ENCODE measurements around the gene ATG14.
A peak's percentile ranks its signal among the peaks of the same experiment; 100 is the strongest.
"Not testable (repeated sequence)": the region's sequence is repeated elsewhere in the genome, so short reads cannot be mapped to it uniquely, and the experiment has no call there.

ATG14 gene, protein sequence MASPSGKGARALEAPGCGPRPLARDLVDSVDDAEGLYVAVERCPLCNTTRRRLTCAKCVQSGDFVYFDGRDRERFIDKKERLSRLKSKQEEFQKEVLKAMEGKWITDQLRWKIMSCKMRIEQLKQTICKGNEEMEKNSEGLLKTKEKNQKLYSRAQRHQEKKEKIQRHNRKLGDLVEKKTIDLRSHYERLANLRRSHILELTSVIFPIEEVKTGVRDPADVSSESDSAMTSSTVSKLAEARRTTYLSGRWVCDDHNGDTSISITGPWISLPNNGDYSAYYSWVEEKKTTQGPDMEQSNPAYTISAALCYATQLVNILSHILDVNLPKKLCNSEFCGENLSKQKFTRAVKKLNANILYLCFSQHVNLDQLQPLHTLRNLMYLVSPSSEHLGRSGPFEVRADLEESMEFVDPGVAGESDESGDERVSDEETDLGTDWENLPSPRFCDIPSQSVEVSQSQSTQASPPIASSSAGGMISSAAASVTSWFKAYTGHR

DNA sequence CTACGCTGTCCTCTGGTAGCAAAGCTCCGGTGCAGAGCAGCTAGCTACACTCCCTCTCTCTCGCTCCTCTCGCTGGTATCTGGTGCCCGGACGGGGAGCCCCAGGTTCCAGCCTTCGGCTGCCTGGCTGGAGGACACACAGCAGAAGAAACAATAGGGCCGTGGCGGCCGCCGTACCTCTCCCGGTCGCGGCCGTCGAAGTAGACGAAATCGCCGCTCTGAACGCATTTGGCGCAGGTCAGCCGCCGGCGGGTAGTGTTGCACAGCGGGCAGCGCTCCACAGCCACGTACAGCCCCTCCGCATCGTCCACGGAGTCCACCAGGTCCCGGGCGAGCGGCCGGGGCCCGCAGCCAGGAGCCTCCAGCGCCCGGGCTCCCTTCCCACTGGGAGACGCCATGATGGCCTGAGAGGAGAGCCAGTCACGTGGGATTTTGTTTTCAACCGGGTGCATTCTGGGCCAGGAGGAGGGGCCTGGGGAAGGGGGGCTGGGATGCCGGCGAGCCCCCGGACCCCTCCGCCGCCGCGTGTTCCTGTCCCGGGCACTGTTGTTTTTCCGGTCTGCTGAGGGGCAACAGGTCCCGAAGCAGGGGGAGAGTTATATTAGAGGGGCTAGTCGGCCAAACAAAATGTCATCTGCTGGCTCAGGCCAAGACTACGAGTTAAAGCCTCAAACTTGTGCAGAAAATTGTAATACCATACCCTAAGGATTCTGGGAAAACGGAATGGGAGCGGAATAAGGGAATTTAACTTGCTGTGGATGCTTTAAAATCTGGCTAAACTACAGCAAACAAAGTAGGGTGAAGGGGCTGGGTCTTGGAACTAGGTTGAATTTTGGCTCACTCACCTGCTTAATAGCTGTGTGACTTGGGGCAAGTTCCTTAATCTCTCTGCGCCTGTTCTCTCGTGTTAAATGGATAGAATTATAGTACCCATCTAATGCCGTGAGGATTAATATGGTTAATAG is at the start of gene ATG14:
Gene ATG14, minus strand, starts transcription at position 405 of the 964 bp plus-strand sequence. Its CDS starts 8 bp downstream, at position 397.
- DNase-seq (ENCODE audit: low read depth in 2 of 2, low spot score in 1 of 2) = peak; percentile 45 to 60

DNA sequence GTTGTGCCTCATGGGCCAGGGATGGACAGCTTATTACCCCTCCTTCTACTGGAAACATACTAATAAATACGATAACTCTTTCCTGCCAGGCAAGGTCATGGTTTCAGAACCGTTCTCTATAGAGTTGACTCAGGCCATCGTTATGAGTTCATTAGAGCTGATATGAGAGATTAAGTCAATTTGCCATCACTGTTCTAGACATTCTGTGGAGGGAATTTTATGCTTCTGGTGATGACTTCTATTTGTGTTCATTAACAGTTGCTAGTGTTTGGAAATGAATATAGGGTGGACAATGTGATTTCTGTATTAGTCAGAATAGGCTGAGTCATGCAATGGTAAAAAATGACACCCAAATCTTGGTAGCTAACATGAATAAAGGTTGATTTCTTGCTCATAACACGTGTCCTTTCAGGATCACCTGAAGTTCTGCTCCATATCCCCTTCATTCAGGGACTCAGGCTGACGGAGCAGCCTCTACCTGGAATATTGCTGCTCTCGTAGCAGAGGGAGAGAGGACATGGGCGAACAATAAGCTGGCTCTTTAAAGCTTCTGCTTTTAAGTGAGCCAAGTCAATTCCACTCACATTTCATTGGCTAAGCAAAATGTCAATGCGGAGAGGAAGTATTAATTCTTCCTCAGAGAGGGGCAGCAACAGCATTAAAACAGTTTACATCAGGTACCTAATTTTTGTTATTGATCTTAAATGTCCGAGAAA is 47.3 kb upstream of the ATG14 start:
- DNase-seq (ENCODE audit: low read depth in 2 of 2, low spot score in 1 of 2) = no peak

DNA sequence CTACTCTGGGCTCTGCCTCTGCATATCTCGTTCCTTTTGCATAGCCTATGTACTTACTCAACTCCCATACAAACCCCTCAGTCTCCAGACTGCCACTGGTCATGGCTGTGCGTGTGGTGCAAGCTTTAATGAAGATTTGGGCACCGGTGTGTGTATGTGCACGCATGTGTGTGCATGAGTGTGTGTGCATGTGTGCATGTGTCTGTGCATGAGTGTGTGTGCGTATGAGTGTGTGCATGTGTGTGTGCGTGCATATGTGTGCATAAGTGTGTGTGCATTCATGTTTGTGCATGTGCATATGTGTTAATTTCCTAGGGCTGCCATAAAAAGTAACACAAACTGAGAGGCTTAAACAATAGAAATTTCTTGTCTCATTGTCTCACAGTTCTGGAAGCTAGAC is 45.9 kb upstream of the ATG14 start:
- no peak for DNase-seq (ENCODE audit: low read depth in 2 of 2, low spot score in 1 of 2)

DNA sequence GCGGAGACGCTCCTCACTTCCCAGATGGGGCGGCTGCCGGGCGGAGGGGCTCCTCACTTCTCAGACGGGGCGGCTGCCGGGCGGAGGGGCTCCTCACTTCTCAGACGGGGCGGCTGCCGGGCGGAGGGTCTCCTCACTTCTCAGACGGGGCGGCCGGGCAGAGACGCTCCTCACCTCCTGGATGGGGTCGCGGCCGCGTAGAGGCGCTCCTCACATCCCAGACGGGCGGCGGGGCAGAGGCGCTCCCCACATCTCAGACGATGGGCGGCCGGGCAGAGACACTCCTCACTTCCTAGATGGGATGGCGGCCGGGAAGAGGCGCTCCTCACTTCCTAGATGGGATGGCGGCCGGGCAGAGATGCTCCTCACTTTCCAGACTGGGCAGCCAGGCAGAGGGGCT is 44.8 kb upstream of the ATG14 start:
- not testable (repeated sequence) for DNase-seq (ENCODE audit: low read depth in 2 of 2, low spot score in 1 of 2)

DNA sequence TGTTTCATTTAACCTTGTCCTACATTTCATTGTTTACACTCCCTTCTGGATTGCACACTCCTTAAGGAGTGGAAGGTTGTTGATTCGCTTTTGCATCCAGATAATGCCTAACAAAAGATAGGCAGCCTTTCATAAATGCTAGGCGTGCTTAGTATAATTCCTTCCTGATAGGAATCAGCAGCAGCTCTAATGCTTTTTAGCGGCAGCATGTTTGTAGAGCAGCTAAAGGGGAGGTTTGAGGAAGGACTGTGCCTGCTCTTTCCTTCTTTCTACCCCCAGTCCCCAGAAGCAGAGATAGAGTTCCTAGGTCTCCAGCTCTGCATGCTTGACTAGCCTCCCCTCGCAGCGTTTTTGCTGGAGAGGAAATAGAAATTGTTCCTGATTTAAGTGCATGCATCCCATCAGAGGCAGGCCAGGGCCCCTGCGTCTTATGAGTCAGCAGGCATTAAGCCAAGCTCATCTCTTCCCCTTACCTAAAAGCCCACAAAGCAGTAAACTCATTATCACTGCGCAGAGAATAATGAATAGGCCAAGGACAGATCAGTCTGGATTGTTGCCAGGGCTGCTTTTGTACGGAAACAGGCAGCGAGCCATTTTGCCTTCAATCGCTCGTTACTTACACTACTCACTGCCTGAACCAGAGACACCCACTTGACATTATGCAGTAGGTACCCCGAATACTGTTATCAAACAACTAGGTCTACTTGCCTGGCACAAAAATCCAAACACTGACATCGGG is 42.8 kb upstream of the ATG14 start:
- no peak for DNase-seq (ENCODE audit: low read depth in 2 of 2, low spot score in 1 of 2)

DNA sequence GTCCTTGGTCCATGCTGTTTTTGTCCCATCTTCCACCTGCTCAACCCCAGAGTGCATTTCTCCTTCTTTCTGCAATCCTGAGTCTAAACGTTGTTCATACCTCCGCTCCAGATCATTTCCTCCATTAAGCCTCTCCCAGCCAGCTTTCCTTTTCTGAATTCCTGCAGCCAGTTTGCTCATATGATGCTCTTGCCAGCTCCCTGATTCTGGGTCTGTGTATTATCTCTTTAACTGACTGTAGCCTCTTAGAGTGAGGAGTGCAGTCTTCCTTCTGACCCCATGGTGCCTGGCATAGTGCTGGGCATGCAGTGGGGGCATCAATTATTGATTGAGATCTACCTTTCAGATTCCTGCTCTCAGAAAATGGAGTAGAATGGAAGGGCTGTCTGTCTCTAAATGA is 40.3 kb upstream of the ATG14 start:
- DNase-seq (ENCODE audit: low read depth in 2 of 2, low spot score in 1 of 2) = no peak

DNA sequence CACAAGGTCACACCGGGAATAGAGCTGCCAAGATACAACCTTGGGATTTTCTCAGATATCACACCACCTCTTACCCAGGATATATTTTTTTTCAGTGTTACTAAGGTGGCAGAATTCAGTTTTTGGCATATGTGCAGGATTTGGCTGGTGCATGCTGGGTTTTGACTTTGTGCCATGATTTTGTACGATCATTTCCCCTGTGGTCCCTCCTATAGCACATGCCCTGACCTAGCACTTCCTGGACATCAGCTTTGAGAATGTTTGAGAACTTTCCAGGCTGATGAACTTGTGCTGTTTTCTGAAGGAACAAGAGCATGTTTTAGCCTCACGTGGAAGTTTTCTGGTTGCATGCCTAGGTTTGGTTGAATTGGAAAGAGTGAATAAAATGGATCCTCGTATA is 39.8 kb upstream of the ATG14 start:
- DNase-seq (ENCODE audit: low read depth in 2 of 2, low spot score in 1 of 2) = no peak

DNA sequence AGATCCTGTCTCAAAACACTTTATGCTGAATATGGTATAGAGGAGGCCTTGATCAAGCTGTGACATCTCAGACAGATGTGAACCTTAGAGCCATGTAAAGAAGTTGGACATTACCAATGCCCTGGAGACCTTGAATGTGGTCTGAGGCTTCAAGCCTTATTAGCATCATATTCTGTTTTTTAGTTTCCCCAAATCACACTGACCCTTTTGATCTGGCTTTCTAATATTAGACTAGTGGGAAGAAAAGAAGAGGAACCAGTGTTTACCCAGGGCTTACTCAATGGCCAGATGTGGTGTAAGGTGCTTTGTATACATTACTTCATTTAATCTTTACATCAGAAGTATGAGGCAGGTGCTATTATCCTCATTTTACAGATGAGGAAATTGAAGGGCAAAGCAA is 39.4 kb upstream of the ATG14 start:
- DNase-seq (ENCODE audit: low read depth in 2 of 2, low spot score in 1 of 2) = no peak

DNA sequence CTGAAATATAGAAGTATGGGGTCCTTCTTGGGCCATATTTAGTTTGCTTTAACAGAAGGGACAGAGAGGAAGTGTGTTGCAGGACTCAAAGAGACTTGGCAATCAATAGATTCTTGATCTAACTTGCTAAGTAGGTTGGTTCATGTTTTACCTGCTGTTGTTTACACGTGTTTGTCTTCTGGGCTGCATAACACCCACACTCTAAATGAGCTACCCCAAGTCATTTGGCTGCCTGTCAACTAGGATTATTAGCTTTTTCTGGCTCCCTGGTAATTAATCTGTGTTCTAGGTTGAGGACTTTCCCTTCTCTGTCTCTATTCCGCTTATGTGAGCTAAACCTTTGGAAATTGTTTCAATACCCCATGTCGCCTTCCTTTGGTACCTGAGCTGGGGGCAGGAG is 38.9 kb upstream of the ATG14 start:
- DNase-seq (ENCODE audit: low read depth in 2 of 2, low spot score in 1 of 2) = no peak

DNA sequence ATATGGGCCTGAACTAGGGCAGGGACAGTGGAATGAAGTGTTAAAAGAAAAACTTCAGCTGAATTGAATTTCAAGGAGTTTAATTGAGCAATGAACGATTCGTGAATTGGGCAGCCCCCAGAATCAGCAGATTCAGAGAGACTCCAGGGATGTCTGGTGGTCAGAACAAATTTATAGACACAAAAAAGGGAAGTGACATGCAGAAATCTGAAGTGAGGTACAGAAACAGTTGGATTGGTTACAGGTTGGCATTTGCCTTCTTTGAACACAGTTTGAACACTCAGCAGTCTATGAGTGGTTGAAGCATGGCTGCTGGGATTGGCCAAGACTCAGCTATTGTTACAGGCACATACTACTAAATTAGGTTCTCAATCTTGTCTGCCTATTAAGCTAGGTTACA is 38.5 kb upstream of the ATG14 start:
- DNase-seq (ENCODE audit: low read depth in 2 of 2, low spot score in 1 of 2) = no peak

DNA sequence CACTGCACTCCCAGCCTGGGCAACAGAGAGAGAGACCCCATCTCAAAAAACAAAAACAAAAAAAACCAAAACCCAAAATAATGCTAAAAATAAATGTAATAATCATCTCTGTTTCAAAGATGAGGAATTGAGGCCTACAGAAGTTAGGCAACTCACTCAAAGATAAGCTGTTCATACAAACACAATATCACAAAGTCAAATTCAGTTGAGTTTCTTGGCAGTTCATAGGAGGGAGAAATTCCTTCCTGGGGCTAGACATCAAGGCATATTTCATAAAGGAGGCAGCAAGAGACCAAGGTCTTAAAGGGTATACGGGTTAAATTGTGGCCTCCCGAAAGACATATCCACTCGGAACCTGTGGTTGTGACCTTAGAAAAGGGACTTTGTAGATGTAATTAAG is 37.5 kb upstream of the ATG14 start:
- no peak for DNase-seq (ENCODE audit: low read depth in 2 of 2, low spot score in 1 of 2)

DNA sequence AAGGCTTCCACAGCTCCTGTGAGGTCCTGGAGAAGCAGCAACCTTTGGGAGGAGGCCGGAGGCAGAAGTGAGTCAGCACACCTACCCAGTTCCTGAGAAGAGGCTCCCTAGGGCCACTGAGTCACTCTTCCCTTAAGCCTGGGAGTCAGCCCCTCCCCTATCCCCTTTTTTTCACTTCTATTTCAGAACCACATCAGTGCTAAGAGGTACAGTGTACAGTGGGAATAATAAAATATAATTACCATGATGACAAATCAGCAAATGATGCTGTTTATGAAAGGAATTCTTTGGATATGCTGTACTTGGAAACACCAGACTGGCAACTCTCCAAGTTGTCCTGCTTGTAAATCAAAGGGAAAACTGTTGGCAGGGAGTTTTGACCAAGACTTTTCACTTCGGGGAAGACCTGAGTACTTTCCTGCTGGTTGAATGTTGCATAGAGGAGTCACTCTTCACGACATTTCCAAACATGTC is 36.5 kb upstream of the ATG14 start:
- no peak for DNase-seq (ENCODE audit: low read depth in 2 of 2, low spot score in 1 of 2)

DNA sequence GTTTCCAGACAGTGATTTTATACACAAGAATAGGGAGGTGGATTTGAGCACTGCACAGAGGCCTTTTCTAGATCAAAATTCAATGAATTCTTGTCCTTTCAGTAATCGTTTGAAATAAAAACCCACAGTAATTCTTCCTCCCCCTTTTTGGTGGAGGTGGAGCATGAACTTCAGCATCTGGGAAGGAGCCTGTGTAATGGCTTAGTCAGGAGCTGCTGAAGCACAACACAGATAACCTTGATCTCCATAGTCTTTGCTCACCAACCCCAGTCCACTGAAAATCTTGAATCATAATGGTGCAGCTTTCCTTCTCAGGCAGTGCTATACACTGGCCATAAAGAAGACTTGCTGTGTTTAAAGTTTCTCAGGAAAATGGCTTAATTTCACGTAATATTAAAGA is 35.2 kb upstream of the ATG14 start:
- no peak for DNase-seq (ENCODE audit: low read depth in 2 of 2, low spot score in 1 of 2)

DNA sequence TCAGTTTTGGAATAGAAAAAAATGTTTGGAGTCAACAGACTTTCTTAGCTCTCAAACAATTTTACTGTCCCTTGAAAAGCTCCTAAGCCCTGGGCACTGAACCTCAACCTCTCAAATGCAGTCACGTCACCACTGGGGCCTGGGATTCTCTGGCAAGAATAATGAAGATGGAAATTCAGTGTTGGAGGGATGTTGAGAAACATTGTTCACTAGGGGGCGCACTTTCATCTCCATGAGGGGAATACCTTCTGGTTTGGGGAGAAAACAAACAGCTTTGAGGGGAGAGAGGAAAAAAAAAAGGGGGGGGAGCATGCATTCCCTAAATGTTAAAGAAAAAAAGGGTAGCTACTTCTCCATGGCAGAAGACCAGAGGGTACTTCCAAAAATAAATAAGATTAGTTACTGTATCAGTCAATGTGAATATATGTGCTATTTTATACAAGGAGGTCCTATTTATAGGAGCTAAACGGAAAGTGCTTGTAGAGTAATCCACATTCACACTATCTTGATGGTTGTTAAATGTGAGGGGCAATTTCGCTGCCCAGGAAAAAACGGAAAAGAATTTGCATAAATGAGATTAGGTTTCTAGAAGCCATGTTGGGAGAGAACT is 34.6 kb upstream of the ATG14 start:
- DNase-seq (ENCODE audit: low read depth in 2 of 2, low spot score in 1 of 2) = peak in 1 of 2 donors; percentile 24

DNA sequence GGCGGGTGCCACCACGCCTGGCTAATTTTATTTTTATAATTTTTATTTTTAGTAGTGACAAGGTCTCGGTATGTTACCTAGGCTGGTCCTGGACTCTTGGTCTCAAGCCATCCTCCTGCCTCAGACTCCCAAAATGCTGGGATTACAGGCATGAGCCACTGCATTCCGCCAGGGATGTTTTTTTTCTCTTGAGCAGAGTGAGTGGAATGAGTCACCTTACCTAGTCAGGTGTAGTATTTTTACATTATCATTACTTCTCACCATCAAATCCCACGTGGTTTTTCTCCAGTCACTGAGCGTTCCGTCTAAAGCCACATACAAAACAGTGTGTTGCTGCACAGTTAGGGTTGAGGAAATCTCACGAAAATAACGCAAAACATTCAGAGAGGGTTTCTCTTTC is 29.7 kb upstream of the ATG14 start:
- no peak for DNase-seq (ENCODE audit: low read depth in 2 of 2, low spot score in 1 of 2)

DNA sequence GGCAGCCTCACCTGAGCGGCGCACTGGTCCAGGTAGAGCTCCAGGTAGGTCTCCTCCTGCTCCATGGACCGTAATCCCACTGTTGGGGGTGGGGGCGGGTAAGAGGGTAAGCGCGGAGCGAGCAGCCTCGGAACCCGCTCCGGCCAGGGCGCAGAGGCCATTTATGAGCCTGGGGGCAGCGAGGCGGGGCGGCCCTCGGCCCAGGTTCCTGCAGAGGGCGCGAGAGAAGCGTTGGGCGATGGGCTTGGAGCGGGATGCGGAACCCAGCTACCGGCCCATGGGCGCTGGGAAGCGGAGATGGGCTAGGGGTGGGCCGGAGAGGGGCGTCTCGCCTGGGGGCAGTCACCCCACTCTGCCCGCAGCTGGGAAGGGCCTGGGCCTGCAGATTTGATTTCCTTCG is 28.8 kb upstream of the ATG14 start, which contains the start of gene TBPL2:
Gene TBPL2, minus strand, starts transcription at position 232 of the 400 bp plus-strand sequence. Its CDS starts 167 bp downstream, at position 65.
- no peak for DNase-seq (ENCODE audit: low read depth in 2 of 2, low spot score in 1 of 2)

DNA sequence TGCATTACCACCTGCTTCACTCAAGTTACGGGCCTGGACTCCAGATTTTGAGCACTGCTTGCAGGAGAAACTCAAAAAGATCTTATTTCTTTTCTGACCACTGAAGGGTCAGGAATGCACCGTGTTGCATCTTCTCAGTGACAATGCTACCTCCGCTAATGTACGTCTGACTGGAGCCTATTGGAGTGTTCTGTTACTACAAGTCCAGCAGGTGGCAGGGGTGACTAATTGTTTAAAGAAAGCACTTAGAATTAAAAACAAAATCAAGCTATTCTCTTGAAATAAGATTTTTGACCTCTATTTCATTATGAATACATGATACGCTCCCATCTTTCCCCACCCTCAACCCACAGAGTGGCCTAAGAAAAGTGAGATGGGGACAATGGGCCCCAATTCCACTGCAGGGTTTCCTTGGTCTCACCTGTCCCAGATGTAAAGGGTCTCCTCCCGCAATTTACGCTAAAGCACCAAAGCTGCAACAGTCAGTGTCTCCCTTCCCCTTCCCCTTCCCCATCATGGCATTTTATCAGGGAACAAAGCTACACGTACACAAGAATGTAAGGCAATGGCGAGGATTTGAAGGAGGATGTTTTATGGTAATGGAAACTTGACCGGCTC is 26.5 kb upstream of the ATG14 start:
- DNase-seq (ENCODE audit: low read depth in 2 of 2, low spot score in 1 of 2) = no peak

DNA sequence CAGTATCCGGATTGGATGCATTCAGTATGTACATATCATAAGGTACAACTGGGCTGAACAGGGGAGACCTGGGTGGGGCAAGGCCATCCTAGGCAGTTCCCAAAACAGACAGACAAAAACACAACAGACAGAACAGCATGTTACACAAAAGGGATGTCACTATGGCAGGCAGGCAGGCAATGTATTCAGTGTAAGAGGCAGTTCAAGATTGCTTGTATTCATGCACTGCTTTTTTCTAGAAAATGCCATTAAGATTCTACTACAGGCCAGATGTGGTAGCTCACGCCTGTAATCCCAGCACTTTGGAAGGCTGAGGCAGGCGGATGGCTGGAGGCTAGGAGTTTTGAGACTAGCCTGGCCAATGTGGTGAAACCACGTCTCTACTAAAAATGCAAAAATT is 25.3 kb upstream of the ATG14 start:
- no peak for DNase-seq (ENCODE audit: low read depth in 2 of 2, low spot score in 1 of 2)

DNA sequence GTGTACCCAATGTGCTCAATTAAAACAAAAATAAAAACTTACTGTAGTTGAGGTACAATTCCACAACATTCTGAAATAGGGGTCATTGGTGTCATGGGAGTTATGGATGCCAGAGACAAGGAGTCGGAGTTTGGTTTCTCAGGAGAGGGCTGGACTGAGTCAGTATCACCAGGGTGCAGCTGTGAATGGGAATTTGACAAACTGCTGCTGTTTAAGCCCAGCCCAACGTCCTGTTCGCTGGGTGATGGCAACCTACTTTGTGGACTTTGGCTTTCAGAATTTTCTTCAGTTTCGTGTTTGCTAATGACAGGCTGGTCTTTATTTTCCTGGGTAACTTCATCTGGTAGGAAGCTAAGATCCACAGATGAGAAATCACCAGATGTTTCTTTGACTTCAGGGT is 24.9 kb upstream of the ATG14 start:
- no peak for DNase-seq (ENCODE audit: low read depth in 2 of 2, low spot score in 1 of 2)

DNA sequence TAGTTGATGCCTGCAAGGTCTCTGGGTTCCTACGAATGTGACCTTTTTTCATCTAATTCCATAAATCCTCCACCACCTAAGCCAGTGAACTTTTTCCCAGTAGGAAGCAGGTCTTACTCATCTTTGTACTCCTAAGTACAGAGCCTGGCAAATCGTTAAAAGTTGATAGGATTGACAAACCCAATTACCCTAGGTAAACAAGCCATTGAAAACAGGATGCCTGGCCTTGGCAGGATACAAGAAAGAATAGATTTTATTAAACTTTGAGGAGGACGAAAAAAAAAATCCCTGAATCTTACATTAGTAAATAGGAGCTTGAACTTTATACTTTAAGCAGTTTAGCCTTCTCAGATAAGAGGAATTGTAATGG is 23.2 kb upstream of the ATG14 start:
- no peak for DNase-seq (ENCODE audit: low read depth in 2 of 2, low spot score in 1 of 2)

Measured in stimulated activated CD8-positive, alpha-beta memory T cell treated with anti-CD3 and anti-CD28 coated beads, Interleukin-4, amount 100 ng/mL, for 4 hours (primary cell).